ENCODE measurements around the gene EIF4B.

The EIF4B gene

DNA sequence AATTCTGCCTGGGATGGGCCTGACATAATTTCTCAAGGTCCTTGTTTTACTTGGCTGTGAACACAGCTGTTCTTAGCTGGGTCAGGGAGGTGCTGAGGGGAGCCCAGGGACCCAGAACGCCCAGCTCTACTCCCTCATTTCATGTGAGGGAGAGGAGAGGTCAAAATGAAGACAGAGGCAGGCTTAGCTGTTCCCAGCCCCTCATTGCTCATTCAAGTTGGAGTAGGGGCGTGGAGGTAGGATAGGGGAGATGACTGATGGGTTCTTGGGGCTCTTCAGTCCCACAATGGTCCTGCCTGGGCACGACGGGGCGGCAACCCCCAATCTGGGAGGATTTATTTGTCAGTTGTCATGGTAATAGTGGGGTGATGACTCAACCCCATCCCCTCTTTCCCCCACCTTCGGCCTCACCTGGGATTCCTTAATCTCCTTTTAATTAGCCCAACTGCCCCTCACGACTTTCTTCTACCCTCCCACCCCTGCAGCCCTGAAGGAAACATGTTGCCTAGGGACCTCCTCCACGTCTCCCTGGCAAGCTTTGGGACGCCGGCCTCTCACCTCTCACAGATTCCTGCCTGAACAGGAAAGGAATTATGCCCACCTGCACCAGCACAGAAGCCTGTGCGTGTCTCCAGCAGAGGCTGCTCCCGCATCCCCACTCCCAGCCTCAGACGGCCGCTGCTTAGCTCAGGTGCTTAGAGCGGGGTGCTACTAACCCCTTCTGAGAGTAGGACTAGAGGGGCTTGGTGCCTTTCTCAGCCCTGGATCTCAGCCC is 62.7 kb downstream of the EIF4B start:
- ATAC-seq (ENCODE audit: low read depth) (peak; percentile 35), DNase-seq (ENCODE audit: low spot score) (no peak)
- H3K36me3 ChIP-seq (ENCODE audit: low read depth), result peaks cover 46% of the 10 kb centered on the region
- H3K27ac ChIP-seq (ENCODE audit: poor library complexity, severe bottlenecking), result peak overlapping the region; percentile 46
- no peaks in the 10 kb centered on the region for H3K27me3 ChIP-seq (ENCODE audit: insufficient read depth, poor library complexity, severe bottlenecking)
- H3K4me1 ChIP-seq (ENCODE audit: insufficient read depth, poor library complexity, severe bottlenecking), result peaks cover 44% of the 10 kb centered on the region
- no peaks in the 10 kb centered on the region for H3K9me3 ChIP-seq (ENCODE audit: severe bottlenecking)
- TF ChIP-seq, protein P1, sequence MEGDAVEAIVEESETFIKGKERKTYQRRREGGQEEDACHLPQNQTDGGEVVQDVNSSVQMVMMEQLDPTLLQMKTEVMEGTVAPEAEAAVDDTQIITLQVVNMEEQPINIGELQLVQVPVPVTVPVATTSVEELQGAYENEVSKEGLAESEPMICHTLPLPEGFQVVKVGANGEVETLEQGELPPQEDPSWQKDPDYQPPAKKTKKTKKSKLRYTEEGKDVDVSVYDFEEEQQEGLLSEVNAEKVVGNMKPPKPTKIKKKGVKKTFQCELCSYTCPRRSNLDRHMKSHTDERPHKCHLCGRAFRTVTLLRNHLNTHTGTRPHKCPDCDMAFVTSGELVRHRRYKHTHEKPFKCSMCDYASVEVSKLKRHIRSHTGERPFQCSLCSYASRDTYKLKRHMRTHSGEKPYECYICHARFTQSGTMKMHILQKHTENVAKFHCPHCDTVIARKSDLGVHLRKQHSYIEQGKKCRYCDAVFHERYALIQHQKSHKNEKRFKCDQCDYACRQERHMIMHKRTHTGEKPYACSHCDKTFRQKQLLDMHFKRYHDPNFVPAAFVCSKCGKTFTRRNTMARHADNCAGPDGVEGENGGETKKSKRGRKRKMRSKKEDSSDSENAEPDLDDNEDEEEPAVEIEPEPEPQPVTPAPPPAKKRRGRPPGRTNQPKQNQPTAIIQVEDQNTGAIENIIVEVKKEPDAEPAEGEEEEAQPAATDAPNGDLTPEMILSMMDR (IDR thresholded peaks at IDR 0.05; ENCODE audit: poor library complexity, severe bottlenecking), result no peak
- H3K4me3 ChIP-seq (ENCODE audit: severe bottlenecking), result no peak overlapping the region

DNA sequence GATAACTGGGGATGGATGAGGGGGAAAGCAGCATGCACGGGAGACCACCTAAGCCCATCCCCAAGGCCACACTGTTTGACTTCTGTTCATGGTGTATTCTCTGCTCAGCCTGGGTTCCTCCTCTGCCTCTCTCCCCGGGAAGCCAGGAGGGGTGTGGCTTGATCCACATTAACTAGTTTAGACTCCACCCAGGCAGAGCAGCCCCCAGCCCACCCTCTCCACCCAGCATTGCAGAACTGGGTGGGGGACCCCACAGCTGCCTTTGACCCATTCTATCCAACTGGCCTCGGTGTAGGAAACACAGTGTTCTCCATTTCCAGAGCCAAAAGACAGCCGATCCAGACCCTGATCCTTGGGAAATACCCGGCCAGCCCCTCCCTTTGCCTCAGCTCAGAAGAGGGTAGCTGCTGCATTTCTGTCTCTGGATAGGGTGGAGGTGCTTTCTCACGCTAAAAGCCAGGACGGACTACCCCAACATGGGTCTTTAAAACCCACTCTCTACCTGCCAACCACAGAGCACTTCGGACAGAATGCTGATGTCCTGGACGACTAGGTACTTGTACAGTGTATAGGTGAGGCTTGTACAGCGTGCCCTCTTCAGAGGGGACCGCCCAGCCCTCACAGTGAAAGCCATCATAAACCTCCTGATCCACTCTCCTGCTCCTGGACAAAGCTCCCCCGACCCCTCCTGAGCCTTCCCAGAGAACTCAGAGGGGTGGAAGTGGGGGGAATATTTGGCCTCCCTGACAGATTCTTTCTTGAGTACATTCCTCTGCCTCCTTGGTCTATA is 63.6 kb downstream of the EIF4B start:
- Histone ChIP-seq H3K36me3 (ENCODE audit: low read depth) (peaks cover 52% of the 10 kb centered on the region), H3K9me3 (ENCODE audit: severe bottlenecking) (no peaks in the 10 kb centered on the region), H3K27me3 (ENCODE audit: insufficient read depth, poor library complexity, severe bottlenecking) (no peaks in the 10 kb centered on the region), H3K4me3 (ENCODE audit: severe bottlenecking) (no peak overlapping the region), H3K4me1 (ENCODE audit: insufficient read depth, poor library complexity, severe bottlenecking) (peaks cover 44% of the 10 kb centered on the region), H3K27ac (ENCODE audit: poor library complexity, severe bottlenecking) (peak overlapping the region; percentile 46)
- ATAC-seq (ENCODE audit: low read depth), result no peak
- TF ChIP-seq, protein P1 (IDR thresholded peaks at IDR 0.05; ENCODE audit: poor library complexity, severe bottlenecking), result no peak
- no peak for DNase-seq (ENCODE audit: low spot score)

GRCh38 chr12:53070877-53071492 is 64.7 kb downstream of the EIF4B start:
- TF ChIP-seq, protein P1 (IDR thresholded peaks at IDR 0.05; ENCODE audit: poor library complexity, severe bottlenecking), result no peak
- Histone ChIP-seq H3K4me1 (ENCODE audit: insufficient read depth, poor library complexity, severe bottlenecking) (peaks cover 44% of the 10 kb centered on the region), H3K36me3 (ENCODE audit: low read depth) (peaks cover 63% of the 10 kb centered on the region), H3K9me3 (ENCODE audit: severe bottlenecking) (no peaks in the 10 kb centered on the region), H3K27ac (ENCODE audit: poor library complexity, severe bottlenecking) (peak overlapping the region; percentile 35), H3K4me3 (ENCODE audit: severe bottlenecking) (no peak overlapping the region), H3K27me3 (ENCODE audit: insufficient read depth, poor library complexity, severe bottlenecking) (no peaks in the 10 kb centered on the region)
- no peak for DNase-seq (ENCODE audit: low spot score)
- no peak for ATAC-seq (ENCODE audit: low read depth)

DNA sequence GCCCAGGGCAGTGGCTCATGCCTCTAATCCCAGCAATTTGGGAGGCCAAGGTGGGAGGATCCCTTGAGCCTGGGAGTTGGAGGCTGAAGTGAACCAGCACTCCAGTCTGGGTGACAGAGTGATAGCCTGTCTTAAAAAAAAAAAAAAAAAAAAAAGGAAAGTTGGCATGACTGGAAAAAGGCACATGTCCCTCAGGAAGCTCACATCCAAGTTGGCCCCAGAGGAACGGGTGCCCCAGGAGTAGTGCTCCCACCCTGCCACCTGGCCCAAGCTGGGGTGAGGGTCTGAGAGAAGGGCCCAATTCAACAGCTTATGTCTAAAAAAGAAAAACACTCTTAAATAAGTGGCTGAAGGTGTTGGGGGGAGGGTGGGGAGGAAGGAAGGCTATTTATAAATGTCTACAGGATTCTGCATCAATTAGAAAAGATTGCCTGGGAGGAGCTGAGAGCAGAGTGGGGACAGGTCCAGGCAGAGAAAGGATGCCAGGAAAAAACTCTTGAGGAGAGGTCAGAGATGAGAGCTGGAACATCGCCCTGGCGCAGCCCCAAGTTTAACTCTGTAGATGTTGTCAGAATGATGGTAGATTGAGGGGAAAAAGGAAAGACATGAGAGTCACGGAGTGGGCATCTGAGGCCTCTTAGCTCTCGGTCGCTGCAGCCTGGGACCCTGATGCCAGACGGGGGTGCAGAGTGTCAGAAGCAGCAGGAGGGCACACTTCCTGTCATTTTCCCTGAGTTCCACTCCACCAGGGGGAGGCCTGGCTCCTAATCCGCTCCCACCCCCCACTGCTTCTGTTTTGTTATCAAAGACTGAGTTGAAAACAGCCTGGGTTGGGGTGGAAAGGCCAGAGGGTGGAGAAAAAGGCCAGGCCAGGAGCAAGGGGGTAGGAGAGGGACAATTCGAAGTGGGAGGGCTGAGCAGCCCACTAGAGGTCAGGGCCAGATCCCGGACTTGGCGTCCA is 65.6 kb downstream of the EIF4B start:
- DNase-seq (ENCODE audit: low spot score), result no peak
- H3K27ac ChIP-seq (ENCODE audit: poor library complexity, severe bottlenecking), result peak overlapping the region; percentile 35

More for the DNA sequence above, 65.6 kb downstream of the EIF4B start:
- no peak for ATAC-seq (ENCODE audit: low read depth)
- TF ChIP-seq, protein P1 (IDR thresholded peaks at IDR 0.05; ENCODE audit: poor library complexity, severe bottlenecking), result no peak
- no peaks in the 10 kb centered on the region for H3K27me3 ChIP-seq (ENCODE audit: insufficient read depth, poor library complexity, severe bottlenecking)
- peaks cover 36% of the 10 kb centered on the region for H3K4me1 ChIP-seq (ENCODE audit: insufficient read depth, poor library complexity, severe bottlenecking)
- no peak overlapping the region for H3K4me3 ChIP-seq (ENCODE audit: severe bottlenecking)
- H3K9me3 ChIP-seq (ENCODE audit: severe bottlenecking), result no peaks in the 10 kb centered on the region
- peaks cover 64% of the 10 kb centered on the region for H3K36me3 ChIP-seq (ENCODE audit: low read depth)

Measured in RWPE2 (cell line).